Stimulated activated effector memory CD8-positive, alpha-beta T cell treated with anti-CD3 and anti-CD28 coated beads, Interleukin-12 subunit alpha, Interleukin-12 subunit beta, amount 100 ng/mL, for 72 hours (primary cell): ENCODE results near the gene UGT2B17.
"Not testable (repeated sequence)": the region's sequence is repeated elsewhere in the genome, so short reads cannot be mapped to it uniquely, and the experiment has no call there.

Experiments used
- ATAC-seq: fragments of 150-1000 bp; cut with Tn5 transposase; 2 replicates; pipeline ENCODE4 v1.10.0; 2021
- DNase-seq, 2 donors: peaks; one replicate each; pipeline ENCODE4 v3.0.0; 2021 to 2022; ENCODE audit warnings: low spot score in 2 of 2
- H3K27ac Mint-ChIP-seq: one replicate; pipeline ENCODE4 v1.8.0; 2022; ENCODE audit warnings: mild to moderate bottlenecking, mixed read lengths
- H3K36me3 Mint-ChIP-seq: one replicate; pipeline ENCODE4 v1.8.0; 2022; ENCODE audit warnings: mild to moderate bottlenecking, mixed read lengths
- H3K4me1 Mint-ChIP-seq: one replicate; pipeline ENCODE4 v1.8.0; 2022; ENCODE audit warnings: mixed read lengths
- H3K4me3 Mint-ChIP-seq: one replicate; pipeline ENCODE4 v1.8.0; 2022; ENCODE audit warnings: mild to moderate bottlenecking, mixed read lengths
- H3K9me3 Mint-ChIP-seq: one replicate; pipeline ENCODE4 v1.8.0; 2022; ENCODE audit warnings: mixed read lengths

UGT2B17 gene

GRCh38 chr4:68576272-68577125 lies at the start of gene UGT2B17:
Gene UGT2B17 (minus strand): TSS chr4:68576322. CDS start chr4:68568484, 7,838 bp downstream.
- no peak within 1 kb of the TSS for H3K4me3 Mint-ChIP-seq
- H3K9me3 Mint-ChIP-seq = no peaks in the 10 kb centered on the region
- no peak within 1 kb of the TSS for H3K27ac Mint-ChIP-seq
- H3K36me3 Mint-ChIP-seq = no peaks in the 10 kb centered on the region
- H3K4me1 Mint-ChIP-seq = no peaks in the 10 kb centered on the region
- DNase-seq = no peak
- ATAC-seq = no peak

GRCh38 chr4:68622731-68623130 lies 46.6 kb upstream of the UGT2B17 start:
- not testable (repeated sequence) for ATAC-seq, H3K4me3 Mint-ChIP-seq, H3K4me1 Mint-ChIP-seq, DNase-seq, H3K27ac Mint-ChIP-seq, H3K9me3 Mint-ChIP-seq, H3K36me3 Mint-ChIP-seq

- no peaks in the 10 kb centered on the region for H3K9me3 Mint-ChIP-seq
- DNase-seq (no peak), ATAC-seq (no peak)
- no peaks in the 10 kb centered on the region for H3K4me1 Mint-ChIP-seq
- no peak overlapping the region for H3K4me3 Mint-ChIP-seq
- H3K27ac Mint-ChIP-seq = no peak overlapping the region
- no peaks in the 10 kb centered on the region for H3K36me3 Mint-ChIP-seq
These were observed 41.0 kb upstream of the UGT2B17 start for GRCh38 chr4:68617003-68617698.

GRCh38 chr4:68615699-68616422 lies 39.7 kb upstream of the UGT2B17 start:
- DNase-seq (no peak), ATAC-seq (no peak)
- H3K4me3 Mint-ChIP-seq = no peak overlapping the region
- no peaks in the 10 kb centered on the region for H3K9me3 Mint-ChIP-seq
- no peaks in the 10 kb centered on the region for H3K36me3 Mint-ChIP-seq
- no peak overlapping the region for H3K27ac Mint-ChIP-seq
- H3K4me1 Mint-ChIP-seq = no peaks in the 10 kb centered on the region

GRCh38 chr4:68613752-68614151 lies 37.6 kb upstream of the UGT2B17 start:
- Mint-ChIP-seq H3K4me3 (no peak overlapping the region), H3K4me1 (no peaks in the 10 kb centered on the region), H3K9me3 (no peaks in the 10 kb centered on the region), H3K36me3 (no peaks in the 10 kb centered on the region), H3K27ac (no peak overlapping the region)
- no peak for ATAC-seq
- no peak for DNase-seq

- H3K36me3 Mint-ChIP-seq = no peaks in the 10 kb centered on the region
- H3K27ac Mint-ChIP-seq = no peak overlapping the region
- no peak overlapping the region for H3K4me3 Mint-ChIP-seq
- ATAC-seq (no peak), DNase-seq (no peak)
- no peaks in the 10 kb centered on the region for H3K4me1 Mint-ChIP-seq
- no peaks in the 10 kb centered on the region for H3K9me3 Mint-ChIP-seq
These were observed 30.1 kb upstream of the UGT2B17 start for GRCh38 chr4:68606240-68606639.

GRCh38 chr4:68599150-68599549 lies 23.0 kb upstream of the UGT2B17 start:
- H3K4me3 Mint-ChIP-seq = no peak overlapping the region
- H3K36me3 Mint-ChIP-seq = no peaks in the 10 kb centered on the region
- no peak overlapping the region for H3K27ac Mint-ChIP-seq
- ATAC-seq (no peak), DNase-seq (no peak)
- no peaks in the 10 kb centered on the region for H3K9me3 Mint-ChIP-seq
- H3K4me1 Mint-ChIP-seq = no peaks in the 10 kb centered on the region

- Mint-ChIP-seq H3K27ac (no peak overlapping the region), H3K36me3 (no peaks in the 10 kb centered on the region), H3K4me3 (no peak overlapping the region), H3K9me3 (no peaks in the 10 kb centered on the region), H3K4me1 (no peaks in the 10 kb centered on the region)
- ATAC-seq (no peak), DNase-seq (no peak)
These were observed 21.4 kb upstream of the UGT2B17 start for GRCh38 chr4:68597482-68597881.

GRCh38 chr4:68594678-68595077 lies 18.6 kb upstream of the UGT2B17 start:
- Mint-ChIP-seq H3K4me1 (no peaks in the 10 kb centered on the region), H3K4me3 (no peak overlapping the region), H3K36me3 (no peaks in the 10 kb centered on the region), H3K9me3 (no peaks in the 10 kb centered on the region), H3K27ac (no peak overlapping the region)
- no peak for DNase-seq
- ATAC-seq = no peak

GRCh38 chr4:68593112-68593511 lies 17.0 kb upstream of the UGT2B17 start:
- no peak overlapping the region for H3K27ac Mint-ChIP-seq
- no peak for ATAC-seq
- no peak for DNase-seq
- H3K4me1 Mint-ChIP-seq = no peaks in the 10 kb centered on the region
- H3K9me3 Mint-ChIP-seq = no peaks in the 10 kb centered on the region
- H3K4me3 Mint-ChIP-seq = no peak overlapping the region
- no peaks in the 10 kb centered on the region for H3K36me3 Mint-ChIP-seq

GRCh38 chr4:68592673-68593072 lies 16.6 kb upstream of the UGT2B17 start:
- H3K27ac Mint-ChIP-seq = no peak overlapping the region
- no peaks in the 10 kb centered on the region for H3K36me3 Mint-ChIP-seq
- no peaks in the 10 kb centered on the region for H3K4me1 Mint-ChIP-seq
- H3K4me3 Mint-ChIP-seq = no peak overlapping the region
- ATAC-seq (no peak), DNase-seq (no peak)
- H3K9me3 Mint-ChIP-seq = no peaks in the 10 kb centered on the region

- Mint-ChIP-seq H3K27ac (no peak overlapping the region), H3K36me3 (no peaks in the 10 kb centered on the region), H3K4me1 (no peaks in the 10 kb centered on the region), H3K9me3 (no peaks in the 10 kb centered on the region), H3K4me3 (no peak overlapping the region)
- ATAC-seq (no peak), DNase-seq (no peak)
These were observed 15.1 kb upstream of the UGT2B17 start for GRCh38 chr4:68591204-68591603.

- no peak for ATAC-seq
- DNase-seq = no peak
- Mint-ChIP-seq H3K27ac (no peak overlapping the region), H3K4me1 (no peaks in the 10 kb centered on the region), H3K4me3 (no peak overlapping the region), H3K36me3 (no peaks in the 10 kb centered on the region), H3K9me3 (no peaks in the 10 kb centered on the region)
These were observed 13.7 kb upstream of the UGT2B17 start for GRCh38 chr4:68589790-68590189.

GRCh38 chr4:68582339-68582717 lies 6.2 kb upstream of the UGT2B17 start:
- H3K36me3 Mint-ChIP-seq = no peaks in the 10 kb centered on the region
- no peak overlapping the region for H3K4me3 Mint-ChIP-seq
- H3K9me3 Mint-ChIP-seq = peaks cover 3% of the 10 kb centered on the region
- DNase-seq = no peak
- no peaks in the 10 kb centered on the region for H3K4me1 Mint-ChIP-seq
- H3K27ac Mint-ChIP-seq = no peak overlapping the region
- ATAC-seq = no peak

- no peaks in the 10 kb centered on the region for H3K4me1 Mint-ChIP-seq
- ATAC-seq = no peak
- H3K36me3 Mint-ChIP-seq = no peaks in the 10 kb centered on the region
- no peak overlapping the region for H3K27ac Mint-ChIP-seq
- H3K4me3 Mint-ChIP-seq = no peak overlapping the region
- peaks cover 3% of the 10 kb centered on the region for H3K9me3 Mint-ChIP-seq
- no peak for DNase-seq
These were observed 5.5 kb upstream of the UGT2B17 start for GRCh38 chr4:68581383-68582338.
